GM12892 (cell line): ENCODE results near the gene UVRAG.

Experiments used
- POLR2A ChIP-seq: IDR thresholded peaks from 2 replicates; pipeline ENCODE4 v1.6.1; 2011; ENCODE audit warnings: low read depth, low read length, control low read depth
- POLR2AphosphoS5 ChIP-seq: IDR thresholded peaks from 2 replicates; pipeline ENCODE4 v1.6.1; 2011; ENCODE audit warnings: low read depth, low read length, control low read depth

- TF ChIP-seq POLR2A (no peak), POLR2AphosphoS5 (no peak)
Observed at GRCh38 chr11:75891947-75892739, 77.1 kb downstream of the UVRAG start.
